ENCODE measurements around the gene PACRG. TPM values are rescaled to one million over a fixed set of nuclear protein-coding genes. Genes with fewer than 3 reads are reported as not detected.

Gene PACRG
- total and polyA plus RNA-seq, 2 donors (not counting 3 experiments of a cell fraction or from before 2014, with no cell fraction given) = 0.08 TPM; not detected in 1

DNA sequence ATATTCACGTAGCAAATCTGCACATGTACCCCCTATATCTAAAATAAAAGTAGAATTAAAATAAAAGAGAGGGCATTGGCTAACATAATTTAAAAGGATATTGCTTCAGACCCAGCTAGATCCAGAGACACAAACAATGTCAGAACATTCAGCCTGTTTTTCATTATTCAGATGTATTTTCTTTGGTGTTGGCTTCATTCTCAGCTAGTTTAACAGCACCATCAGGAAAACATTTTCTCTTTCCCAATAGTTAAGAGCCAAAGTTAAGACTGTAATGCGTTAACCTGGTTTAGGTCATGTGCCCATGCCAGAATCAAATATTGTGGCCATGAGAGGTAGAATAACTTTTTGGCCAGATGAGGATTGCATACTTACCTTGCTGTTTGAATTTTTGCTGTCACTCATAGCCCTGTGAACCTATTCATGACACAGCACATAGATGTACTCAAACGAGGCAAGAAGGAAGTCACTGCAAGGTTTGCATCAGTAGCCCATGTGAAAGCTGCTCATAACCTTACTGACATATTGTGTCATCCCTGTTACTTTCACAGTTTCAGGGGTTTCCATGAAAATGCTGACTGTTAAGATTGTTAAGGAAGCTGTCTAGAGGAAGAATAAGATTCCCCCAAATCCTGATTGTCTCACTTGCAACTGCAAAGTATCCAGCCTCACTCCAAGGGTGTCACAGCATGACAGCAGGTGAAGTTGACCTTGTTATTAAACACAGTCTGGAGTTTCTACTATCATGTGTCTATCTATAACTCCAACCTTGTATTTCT, 233.1 kb downstream of the PACRG start:
- Histone ChIP-seq H3K9ac (replicated peaks; ENCODE audit: extremely low read depth, insufficient read depth, low read length) (no peak overlapping the region), H3K4me2 (ENCODE audit: insufficient read depth, low read length) (no peak overlapping the region), H2AFZ (ENCODE audit: low read depth, low read length) (no peak overlapping the region), H3K36me3 (ENCODE audit: control insufficient read depth in 2 of 2, extremely low read depth in 1 of 2, insufficient read depth in 2 of 2, low read length in 2 of 2) (no peaks in the 10 kb centered on the region), H4K20me1 (replicated peaks; ENCODE audit: control insufficient read depth, extremely low read depth, insufficient read depth, low read length) (no peaks in the 10 kb centered on the region), H3K9me1 (replicated peaks; ENCODE audit: control insufficient read depth, extremely low read depth, insufficient read depth, low read length) (no peaks in the 10 kb centered on the region), H3K27ac (ENCODE audit: insufficient read depth, low read depth, low read length) (no peak overlapping the region), H3K27me3 (ENCODE audit: control insufficient read depth in 2 of 2, insufficient read depth in 2 of 2, low read length in 2 of 2) (no peaks in the 10 kb centered on the region), H3K9me3 (replicated peaks; ENCODE audit: control insufficient read depth, insufficient read depth, low read length) (peaks cover 3% of the 10 kb centered on the region), H3K4me3 (replicated peaks in 1 of 3; ENCODE audit: insufficient read depth in 1 of 3, low read depth in 1 of 3, low read length in 3 of 3) (no peak overlapping the region), H3K79me2 (ENCODE audit: control insufficient read depth, insufficient read depth, low read length) (no peaks in the 10 kb centered on the region), H3K4me1 (ENCODE audit: control insufficient read depth, extremely low read depth, insufficient read depth, low read length) (no peaks in the 10 kb centered on the region)
- intact Hi-C loops (cut with micrococcal nuclease) = no loop called here
- TF ChIP-seq POLR2AphosphoS5 (IDR thresholded peaks at IDR 0.05; ENCODE audit: insufficient read depth, low read depth, low read length) (no peak), GATA2 (IDR thresholded peaks at IDR 0.05; ENCODE audit: insufficient read depth, insufficient read length, low read depth, low read length) (no peak), POLR2A (IDR thresholded peaks at IDR 0.05; ENCODE audit: low read depth, low read length) (no peak)
- dilution Hi-C loops (cut with MboI; ENCODE audit: extremely low pct_ligation_motif_present, low sequenced_read_pairs) = no loop called here
- DNase-seq (ENCODE audit: low read depth, low spot score) (no peak), FAIRE-seq (no peak)
- CTCF ChIA-PET = interaction anchor here (1.2 kb wide), 1 partner anchor 16 kb away, joined by 3 read pairs; no protein-coding TSS in a partner anchor
- POLR2A ChIA-PET = no interaction called here
- no TSS peak for BruUV-seq (replicated peaks)

DNA sequence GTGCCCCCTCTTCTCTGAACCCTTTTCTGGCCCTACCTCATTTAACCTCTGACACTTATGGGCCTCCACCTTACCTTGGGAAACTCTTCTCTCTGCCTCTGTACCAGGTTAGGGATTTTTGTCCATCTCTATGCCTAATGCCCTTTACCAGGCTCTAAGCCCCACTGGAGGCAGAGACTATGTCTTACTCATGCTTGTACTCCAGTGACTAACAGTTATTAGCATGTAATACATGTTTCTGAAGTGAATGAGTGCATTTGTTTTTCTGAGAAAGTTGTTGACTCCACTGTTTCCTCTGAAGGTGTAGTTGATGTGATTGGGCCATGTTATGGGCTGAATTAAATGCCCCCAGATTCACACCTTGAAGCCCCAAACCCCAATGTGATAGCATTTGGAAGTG, 234.3 kb downstream of the PACRG start:
- Histone ChIP-seq H3K9me3 (replicated peaks; ENCODE audit: control insufficient read depth, insufficient read depth, low read length) (peaks cover 3% of the 10 kb centered on the region), H3K9ac (replicated peaks; ENCODE audit: extremely low read depth, insufficient read depth, low read length) (no peak overlapping the region), H3K4me3 (replicated peaks in 1 of 3; ENCODE audit: insufficient read depth in 1 of 3, low read depth in 1 of 3, low read length in 3 of 3) (no peak overlapping the region), H3K27me3 (ENCODE audit: control insufficient read depth in 2 of 2, insufficient read depth in 2 of 2, low read length in 2 of 2) (no peaks in the 10 kb centered on the region), H3K4me1 (ENCODE audit: control insufficient read depth, extremely low read depth, insufficient read depth, low read length) (no peaks in the 10 kb centered on the region), H3K79me2 (ENCODE audit: control insufficient read depth, insufficient read depth, low read length) (no peaks in the 10 kb centered on the region), H3K27ac (ENCODE audit: insufficient read depth, low read depth, low read length) (no peak overlapping the region), H3K4me2 (ENCODE audit: insufficient read depth, low read length) (no peak overlapping the region), H2AFZ (ENCODE audit: low read depth, low read length) (no peak overlapping the region), H3K9me1 (replicated peaks; ENCODE audit: control insufficient read depth, extremely low read depth, insufficient read depth, low read length) (no peaks in the 10 kb centered on the region), H4K20me1 (replicated peaks; ENCODE audit: control insufficient read depth, extremely low read depth, insufficient read depth, low read length) (no peaks in the 10 kb centered on the region), H3K36me3 (ENCODE audit: control insufficient read depth in 2 of 2, extremely low read depth in 1 of 2, insufficient read depth in 2 of 2, low read length in 2 of 2) (no peaks in the 10 kb centered on the region)
- DNase-seq (ENCODE audit: low read depth, low spot score) = no peak
- TF ChIP-seq, protein P1, sequence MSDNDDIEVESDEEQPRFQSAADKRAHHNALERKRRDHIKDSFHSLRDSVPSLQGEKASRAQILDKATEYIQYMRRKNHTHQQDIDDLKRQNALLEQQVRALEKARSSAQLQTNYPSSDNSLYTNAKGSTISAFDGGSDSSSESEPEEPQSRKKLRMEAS (IDR thresholded peaks at IDR 0.05; ENCODE audit: insufficient read depth, insufficient read length) = no peak
- no peak for TF ChIP-seq EZH2 (IDR thresholded peaks at IDR 0.05; ENCODE audit: borderline replicate concordance, low read depth, low read length, severe bottlenecking)
- no peak for TF ChIP-seq FOS (IDR thresholded peaks at IDR 0.05; ENCODE audit: borderline replicate concordance, insufficient read depth, low read length)
- no peak for TF ChIP-seq JUN (IDR thresholded peaks at IDR 0.05; ENCODE audit: borderline replicate concordance, insufficient read depth, insufficient read length, low read depth)
- TF ChIP-seq CTCF (IDR thresholded peaks at IDR 0.05; ENCODE audit: extremely low read depth in 1 of 2, insufficient read depth in 1 of 2, low read depth in 1 of 2, low read length in 2 of 2) = no peak
- TF ChIP-seq POLR2A (IDR thresholded peaks at IDR 0.05; ENCODE audit: low read depth, low read length) = no peak
- TF ChIP-seq GATA2 (IDR thresholded peaks at IDR 0.05; ENCODE audit: insufficient read depth, insufficient read length, low read depth, low read length) = no peak
- TF ChIP-seq POLR2AphosphoS5 (IDR thresholded peaks at IDR 0.05; ENCODE audit: insufficient read depth, low read depth, low read length) = no peak
- TF ChIP-seq MYC (IDR thresholded peaks at IDR 0.05; ENCODE audit: low read depth, low read length) = no peak
- POLR2A ChIA-PET = no interaction called here
- intact Hi-C loops (cut with micrococcal nuclease) (no loop called here), dilution Hi-C loops (cut with MboI; ENCODE audit: extremely low pct_ligation_motif_present, low sequenced_read_pairs) (no loop called here)
- CTCF ChIA-PET = no interaction called here
- no peak for FAIRE-seq
- no TSS peak for BruUV-seq (replicated peaks)
